ENCODE measurements around the gene EVPLL.
"Not testable (repeated sequence)": the region's sequence is repeated elsewhere in the genome, so short reads cannot be mapped to it uniquely, and the experiment has no call there.

Gene EVPLL

GRCh38 chr17:18377437-18378204 lies at the start of gene EVPLL:
EVPLL (plus strand) TSS chr17:18377778; CDS start chr17:18380938, 3,160 bp downstream.
- no peak for DNase-seq (ENCODE audit: low spot score)

- DNase-seq (ENCODE audit: low spot score): no peak
Measured at GRCh38 chr17:18328643-18329204, 48.9 kb upstream of the EVPLL start.

GRCh38 chr17:18331879-18332278 lies 45.7 kb upstream of the EVPLL start:
- no peak for DNase-seq (ENCODE audit: low spot score)

GRCh38 chr17:18332909-18333489 lies 44.6 kb upstream of the EVPLL start:
- no peak for DNase-seq (ENCODE audit: low spot score)

- not testable (repeated sequence) for DNase-seq (ENCODE audit: low spot score)
Measured at GRCh38 chr17:18338158-18338557, 39.4 kb upstream of the EVPLL start.

- DNase-seq (ENCODE audit: low spot score): no peak
Measured at GRCh38 chr17:18339933-18340332, 37.6 kb upstream of the EVPLL start.

- DNase-seq (ENCODE audit: low spot score): no peak
Measured at GRCh38 chr17:18344021-18344420, 33.6 kb upstream of the EVPLL start.

- no peak for DNase-seq (ENCODE audit: low spot score)
Measured at GRCh38 chr17:18353541-18353940, 24.0 kb upstream of the EVPLL start.

GRCh38 chr17:18356624-18357023 lies 21.0 kb upstream of the EVPLL start:
- DNase-seq (ENCODE audit: low spot score): peak; percentile 14

GRCh38 chr17:18360518-18360917 lies 17.1 kb upstream of the EVPLL start:
- DNase-seq (ENCODE audit: low spot score): no peak

- DNase-seq (ENCODE audit: low spot score): peak; percentile 12
Measured at GRCh38 chr17:18361837-18362697, 15.5 kb upstream of the EVPLL start.

- peak; percentile 49 for DNase-seq (ENCODE audit: low spot score)
Measured at GRCh38 chr17:18362698-18363100, 14.9 kb upstream of the EVPLL start.

- peak; percentile 96 for DNase-seq (ENCODE audit: low spot score)
Measured at GRCh38 chr17:18363101-18364049, 14.2 kb upstream of the EVPLL start, which contains the start of gene SHMT1. SHMT1 (minus strand) TSS chr17:18363550; CDS start chr17:18355981, 7,569 bp downstream.

- no peak for DNase-seq (ENCODE audit: low spot score)
Measured at GRCh38 chr17:18364166-18364565, 13.4 kb upstream of the EVPLL start.

- no peak for DNase-seq (ENCODE audit: low spot score)
Measured at GRCh38 chr17:18368946-18369345, 8.6 kb upstream of the EVPLL start.

- DNase-seq (ENCODE audit: low spot score): no peak
Measured at GRCh38 chr17:18370761-18371160, 6.8 kb upstream of the EVPLL start.

GRCh38 chr17:18371455-18371854 lies 6.1 kb upstream of the EVPLL start:
- no peak for DNase-seq (ENCODE audit: low spot score)

- not testable (repeated sequence) for DNase-seq (ENCODE audit: low spot score)
Measured at GRCh38 chr17:18373181-18373580, 4.4 kb upstream of the EVPLL start.

GRCh38 chr17:18374216-18374615 lies 3.4 kb upstream of the EVPLL start:
- DNase-seq (ENCODE audit: low spot score): no peak

GRCh38 chr17:18378205-18378505 lies 577 bp downstream of the EVPLL start:
- no peak for DNase-seq (ENCODE audit: low spot score)

- DNase-seq (ENCODE audit: low spot score): not testable (repeated sequence)
Measured at GRCh38 chr17:18378614-18379013, 1.0 kb downstream of the EVPLL start.

All from cerebellar cortex (tissue), 1 donor.